Measurements from ENCODE around the gene CARS1. TPM values are rescaled to one million over a fixed set of nuclear protein-coding genes. Genes with fewer than 3 reads are reported as not detected.

The CARS1 gene
- total and polyA plus RNA-seq, 10 of the 15 experiments (the other 5 are each of a cell fraction or from before 2014, with no cell fraction given): 7.8 to 60.6 (median 45.7) TPM

DNA sequence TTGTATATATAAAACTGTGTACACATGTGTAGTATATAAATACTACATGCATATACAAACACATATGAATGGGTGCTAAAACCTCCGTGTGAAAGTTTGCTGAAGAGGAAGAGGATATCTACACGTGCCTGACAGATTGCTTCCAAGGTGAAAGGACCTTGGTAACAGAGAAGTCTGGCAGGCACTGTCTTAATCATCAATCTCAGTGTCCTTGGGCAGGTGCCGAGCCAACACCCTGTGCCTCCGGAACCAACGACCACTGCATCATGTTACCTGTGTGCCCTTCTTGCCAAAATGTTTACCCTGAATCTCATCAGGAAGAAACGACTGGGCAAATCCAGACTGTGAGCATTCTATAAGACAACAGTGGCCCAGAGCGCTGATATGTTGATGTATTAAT lies 80.1 kb downstream of the CARS1 start (continued):
- TF ChIP-seq NR2C2 (IDR thresholded peaks at IDR 0.05; ENCODE audit: borderline replicate concordance, control insufficient read depth, insufficient read length, low read depth) (no peak), SRF (IDR thresholded peaks at IDR 0.05; ENCODE audit: low read depth in 2 of 2, low read length in 2 of 2) (no peak), ZNF592 (IDR thresholded peaks at IDR 0.05) (no peak), SUPT20H (IDR thresholded peaks at IDR 0.05; ENCODE audit: borderline replicate concordance, control insufficient read depth, low read depth, low read length) (no peak), ZSCAN29 (IDR thresholded peaks at IDR 0.05) (no peak), BCL3 (IDR thresholded peaks at IDR 0.05; ENCODE audit: borderline replicate concordance, insufficient read depth, low read depth, low read length, poor library complexity, severe bottlenecking) (no peak), JUNB (IDR thresholded peaks at IDR 0.05) (no peak), RAD51 (IDR thresholded peaks at IDR 0.05) (no peak), SREBF2 (IDR thresholded peaks at IDR 0.05; ENCODE audit: low read length) (no peak), TCF7 (IDR thresholded peaks at IDR 0.05; ENCODE audit: borderline replicate concordance) (no peak), CEBPB (IDR thresholded peaks at IDR 0.05; ENCODE audit: borderline replicate concordance in 1 of 2, low read depth in 2 of 2, low read length in 2 of 2) (no peak)

Data from GM12878 (cell line).